Activated CD8-positive, alpha-beta memory T cell treated with anti-CD3 and anti-CD28 coated beads for 24 hours (primary cell): ENCODE measurements around the gene PCBP4.

ENCODE experiments used
- DNase-seq: peaks from one replicate; pipeline ENCODE4 v3.0.0-alpha.2; 2020

PCBP4 gene

GRCh38 chr3:51970606-51971300 lies 3.5 kb upstream of the PCBP4 start:
- DNase-seq, result no peak

- no peak for DNase-seq
Measured at GRCh38 chr3:51969841-51970240, 2.6 kb upstream of the PCBP4 start.

- DNase-seq, result no peak
Measured at GRCh38 chr3:51968883-51969678, 1.8 kb upstream of the PCBP4 start.

- no peak for DNase-seq
Measured at GRCh38 chr3:51968170-51968775, 1.0 kb upstream of the PCBP4 start.

GRCh38 chr3:51966922-51967383 lies 301 bp downstream of the PCBP4 start:
- peak; percentile 76 for DNase-seq

GRCh38 chr3:51966486-51966885 lies 768 bp downstream of the PCBP4 start:
- DNase-seq, result no peak

- no peak for DNase-seq
Measured at GRCh38 chr3:51966016-51966415, 1.2 kb downstream of the PCBP4 start.

- DNase-seq, result no peak
Measured at GRCh38 chr3:51964521-51964920, 2.7 kb downstream of the PCBP4 start.

- DNase-seq, result no peak
Measured at GRCh38 chr3:51963951-51964451, 3.3 kb downstream of the PCBP4 start.

GRCh38 chr3:51962854-51963530 lies 4.3 kb downstream of the PCBP4 start:
- no peak for DNase-seq

- DNase-seq, result no peak
Measured at GRCh38 chr3:51961602-51962569, 5.4 kb downstream of the PCBP4 start.

GRCh38 chr3:51961011-51961410 lies 6.2 kb downstream of the PCBP4 start:
- DNase-seq, result no peak

GRCh38 chr3:51960386-51960785 lies 6.9 kb downstream of the PCBP4 start:
- no peak for DNase-seq

GRCh38 chr3:51959651-51960050 lies 7.6 kb downstream of the PCBP4 start:
- no peak for DNase-seq

GRCh38 chr3:51958603-51959521 lies 8.4 kb downstream of the PCBP4 start:
- no peak for DNase-seq

- no peak for DNase-seq
Measured at GRCh38 chr3:51957520-51958205, 9.6 kb downstream of the PCBP4 start.

- DNase-seq, result peak; percentile 80
Measured at GRCh38 chr3:51955893-51956770, 11.1 kb downstream of the PCBP4 start.

GRCh38 chr3:51955175-51955892 lies 11.9 kb downstream of the PCBP4 start, which contains the start of gene GPR62:
GPR62 (plus strand) TSS chr3:51955381; CDS start chr3:51955653, 272 bp downstream.
- no peak for DNase-seq
